Keratinocyte (primary cell): Measurements from ENCODE around the gene ARHGEF2.

ENCODE experiments used
- EZH2 ChIP-seq: IDR thresholded peaks from one replicate; pipeline ENCODE4 v1.6.1; 2012; ENCODE audit warnings: inconsistent platforms, mild to moderate bottlenecking, low read length, moderate library complexity
- TF ChIP-seq, protein P1 (sequence below), 3 experiments: IDR thresholded peaks in 1 of 3; conservative IDR thresholded peaks in 1 of 3; optimal IDR thresholded peaks in 1 of 3; 2 replicates in 2 of 3; 3 replicates in 1 of 3; pipeline versions ENCODE3 to v1.5.1; 2011; ENCODE audit warnings: low read length in 3 of 3, mild to moderate bottlenecking in 3 of 3, moderate library complexity in 2 of 3, control low read depth in 1 of 3, inconsistent platforms in 1 of 3; ENCODE audit not compliant: insufficient read depth in 2 of 3; ENCODE audit errors: extremely low read depth in 1 of 3

DNA sequence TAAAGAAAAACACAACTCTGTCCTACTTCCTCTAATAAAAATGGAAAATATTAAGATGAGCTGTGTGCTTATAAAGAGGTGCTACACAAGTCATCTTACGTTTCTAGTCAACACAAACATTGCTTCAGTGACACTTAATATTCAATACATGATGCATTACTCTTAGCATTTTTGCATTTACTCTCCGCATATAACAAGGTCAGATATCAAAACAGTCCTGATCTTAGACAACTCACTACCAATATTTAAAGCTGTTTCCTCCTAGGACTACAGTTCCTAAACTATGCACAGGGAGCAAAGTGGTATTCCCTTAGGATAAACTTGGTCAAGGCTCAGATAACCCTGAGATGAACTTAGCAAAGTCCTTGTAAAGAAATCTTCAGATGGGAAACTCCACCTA is 79.5 kb downstream of the ARHGEF2 start:
- TF ChIP-seq EZH2: no peak
- TF ChIP-seq, protein P1, sequence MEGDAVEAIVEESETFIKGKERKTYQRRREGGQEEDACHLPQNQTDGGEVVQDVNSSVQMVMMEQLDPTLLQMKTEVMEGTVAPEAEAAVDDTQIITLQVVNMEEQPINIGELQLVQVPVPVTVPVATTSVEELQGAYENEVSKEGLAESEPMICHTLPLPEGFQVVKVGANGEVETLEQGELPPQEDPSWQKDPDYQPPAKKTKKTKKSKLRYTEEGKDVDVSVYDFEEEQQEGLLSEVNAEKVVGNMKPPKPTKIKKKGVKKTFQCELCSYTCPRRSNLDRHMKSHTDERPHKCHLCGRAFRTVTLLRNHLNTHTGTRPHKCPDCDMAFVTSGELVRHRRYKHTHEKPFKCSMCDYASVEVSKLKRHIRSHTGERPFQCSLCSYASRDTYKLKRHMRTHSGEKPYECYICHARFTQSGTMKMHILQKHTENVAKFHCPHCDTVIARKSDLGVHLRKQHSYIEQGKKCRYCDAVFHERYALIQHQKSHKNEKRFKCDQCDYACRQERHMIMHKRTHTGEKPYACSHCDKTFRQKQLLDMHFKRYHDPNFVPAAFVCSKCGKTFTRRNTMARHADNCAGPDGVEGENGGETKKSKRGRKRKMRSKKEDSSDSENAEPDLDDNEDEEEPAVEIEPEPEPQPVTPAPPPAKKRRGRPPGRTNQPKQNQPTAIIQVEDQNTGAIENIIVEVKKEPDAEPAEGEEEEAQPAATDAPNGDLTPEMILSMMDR (optimal IDR thresholded peaks at IDR 0.05 in 1 of 3, IDR thresholded peaks at IDR 0.05 in 1 of 3, conservative IDR thresholded peaks at IDR 0.05 in 1 of 3; ENCODE audit: extremely low read depth in 1 of 3, insufficient read depth in 2 of 3, low read length in 3 of 3): no peak
